ENCODE results near the gene PSMG3.
A peak's percentile ranks its signal among the peaks of the same experiment; 100 is the strongest.

Gene PSMG3, protein sequence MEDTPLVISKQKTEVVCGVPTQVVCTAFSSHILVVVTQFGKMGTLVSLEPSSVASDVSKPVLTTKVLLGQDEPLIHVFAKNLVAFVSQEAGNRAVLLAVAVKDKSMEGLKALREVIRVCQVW

DNA sequence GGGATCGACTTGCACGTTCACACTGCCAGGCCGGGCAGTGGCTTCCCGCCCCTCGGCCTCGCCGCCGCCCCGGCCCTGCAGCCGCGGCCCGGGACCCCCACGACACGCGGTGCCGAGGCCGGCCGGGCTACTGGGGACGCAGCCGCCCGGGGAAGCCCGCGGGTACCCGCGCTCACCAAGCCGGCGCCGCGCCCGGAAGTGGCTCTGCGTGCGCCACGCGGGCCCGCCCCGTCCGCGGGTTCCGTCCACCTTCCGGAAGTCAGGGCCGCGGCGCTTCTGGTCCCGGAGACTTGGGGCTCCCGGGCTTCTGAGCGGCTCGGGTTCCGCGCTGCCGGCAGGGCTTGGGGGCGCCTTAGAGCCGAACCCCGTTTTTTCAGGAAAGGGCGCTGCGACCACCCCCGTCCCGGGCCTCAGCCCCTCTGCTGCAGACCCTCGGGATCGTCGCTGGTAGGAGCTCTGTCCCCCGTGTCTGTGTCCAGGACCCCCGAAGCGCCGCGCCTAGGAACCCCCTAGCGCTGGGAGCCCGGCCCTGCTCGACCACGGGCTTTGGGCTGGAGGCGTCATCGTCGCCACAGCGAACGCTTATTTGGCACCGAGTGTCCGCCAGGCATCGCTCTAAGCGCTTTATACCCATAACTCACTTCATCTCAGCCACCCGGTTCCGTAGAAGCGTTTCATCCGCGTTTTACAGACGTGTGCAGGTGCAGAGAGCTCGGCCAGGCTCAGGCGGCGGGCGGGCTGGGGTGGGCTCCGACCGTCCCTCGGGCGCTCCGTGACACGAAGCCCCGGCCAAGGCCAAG lies at the start of gene PSMG3:
TSS of gene PSMG3 (minus strand) at position 200 of the 800 bp plus-strand sequence. CDS start 693 bp downstream, outside the sequence.
- peak; percentile 97 for DNase-seq (ENCODE audit: low spot score)

DNA sequence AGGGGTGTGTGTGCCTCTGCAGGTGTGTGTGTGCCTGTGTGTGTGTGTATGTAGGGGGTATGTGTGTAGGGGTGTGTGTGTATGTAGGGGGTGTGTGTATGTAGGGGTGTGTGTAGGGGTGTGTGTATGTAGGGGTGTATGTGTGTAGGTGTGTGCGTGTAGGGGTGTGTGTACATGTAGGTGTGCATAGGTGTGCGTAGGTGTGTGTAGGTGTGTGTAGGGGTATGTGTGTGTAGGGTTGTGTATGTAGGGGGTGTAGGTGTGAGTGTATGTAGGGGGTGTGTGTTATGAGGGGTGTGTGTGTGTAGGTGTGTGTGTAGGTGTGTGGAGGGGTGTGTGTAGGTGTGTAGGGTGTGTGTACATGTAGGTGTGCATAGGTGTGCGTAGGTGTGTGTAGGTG lies 48.6 kb upstream of the PSMG3 start:
- no peak for DNase-seq (ENCODE audit: low spot score)

DNA sequence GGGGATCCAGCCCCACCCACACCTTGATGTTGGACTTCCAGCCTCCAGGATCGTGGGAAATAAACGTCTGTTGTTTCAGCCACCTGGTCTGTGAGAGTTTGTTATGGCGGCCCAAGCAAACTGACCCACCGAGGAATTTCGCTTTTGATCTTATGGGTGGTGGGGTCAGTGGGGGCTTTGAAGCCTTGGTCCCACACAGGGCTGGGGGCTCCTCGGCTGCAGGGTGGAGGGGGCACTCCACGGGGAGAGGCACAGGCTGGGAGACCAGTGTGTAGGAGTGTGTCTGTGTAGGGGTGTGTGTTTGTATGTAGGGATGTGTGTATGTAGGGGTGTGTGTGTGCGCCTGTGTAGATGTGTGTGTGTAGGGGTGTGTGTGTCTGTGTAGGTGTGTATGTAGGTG lies 48.1 kb upstream of the PSMG3 start:
- DNase-seq (ENCODE audit: low spot score): no peak

DNA sequence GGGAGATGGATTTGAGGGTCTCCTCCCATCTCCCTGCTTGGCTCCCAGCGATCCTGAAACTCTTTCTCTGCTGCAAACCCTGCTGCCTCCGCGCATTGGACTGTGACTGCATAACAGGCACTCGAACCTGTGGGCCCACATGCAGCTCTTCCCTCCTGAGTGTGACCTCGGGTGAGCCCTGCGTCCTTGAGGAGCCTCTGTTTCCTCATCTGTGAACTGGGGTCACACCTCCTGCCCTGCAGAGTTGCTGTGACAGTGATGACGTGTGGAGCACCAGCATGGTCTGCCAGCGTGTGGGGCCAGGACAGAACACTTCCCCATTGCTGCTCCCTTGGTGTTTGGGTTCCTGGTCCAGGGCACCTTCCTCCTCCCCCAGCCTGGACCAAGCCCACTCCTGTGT lies 46.9 kb upstream of the PSMG3 start:
- no peak for DNase-seq (ENCODE audit: low spot score)

DNA sequence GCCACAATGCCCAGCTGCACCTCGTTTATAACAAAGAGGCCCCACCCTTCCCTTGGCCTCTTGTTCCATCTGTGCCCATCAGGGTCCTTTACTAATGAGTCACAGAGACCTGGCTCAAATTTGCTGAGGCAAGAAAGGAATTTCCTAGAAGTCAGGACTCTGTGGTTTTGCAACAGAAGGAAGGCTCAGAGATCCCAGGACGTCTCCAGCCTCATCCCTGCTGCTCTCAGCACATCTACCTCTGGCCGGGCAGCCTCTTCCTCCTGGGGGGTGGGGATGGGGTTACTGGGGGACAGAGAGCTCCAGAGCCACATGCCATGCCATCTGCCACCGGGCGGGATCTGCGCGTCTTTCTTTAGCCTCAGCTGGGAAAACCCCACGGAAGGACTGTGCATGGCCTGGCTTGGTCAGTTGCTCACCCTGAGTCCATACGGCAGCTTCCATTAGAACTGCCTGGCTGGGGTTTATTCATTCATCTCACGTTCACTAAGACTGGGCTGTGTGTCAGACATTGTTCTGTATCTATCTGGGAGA lies 41.9 kb upstream of the PSMG3 start:
- no peak for DNase-seq (ENCODE audit: low spot score)

DNA sequence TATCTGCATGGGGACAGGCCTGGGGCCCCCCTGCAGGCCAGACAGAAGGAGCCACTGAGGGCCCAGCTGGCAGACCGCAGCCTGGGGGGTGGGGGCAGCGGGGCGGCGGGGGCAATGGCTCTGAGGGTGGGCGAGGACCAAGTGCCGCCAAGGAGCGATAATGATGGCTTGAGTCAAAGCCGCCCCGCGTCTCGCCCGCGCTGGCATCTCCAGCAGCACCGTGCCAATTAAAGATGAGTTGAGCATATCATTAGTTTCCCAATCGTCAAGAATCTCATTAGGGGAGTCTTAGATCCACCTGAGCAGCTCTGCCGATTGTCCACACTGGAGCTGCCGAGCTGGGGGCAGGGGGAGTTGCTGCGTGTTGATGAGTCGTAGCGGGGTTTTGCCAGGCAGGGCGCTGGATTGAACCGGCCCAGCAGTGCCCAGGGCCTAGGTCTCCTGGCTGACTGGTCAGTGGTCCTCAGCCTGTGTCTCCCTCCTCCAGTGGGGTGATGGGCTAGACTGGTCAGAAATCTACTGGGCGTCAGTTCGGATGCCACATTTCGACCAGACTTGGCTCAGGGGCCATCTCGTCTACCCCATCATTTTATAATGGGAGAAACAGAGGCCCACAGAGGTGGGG lies 41.0 kb upstream of the PSMG3 start:
- DNase-seq (ENCODE audit: low spot score): no peak

DNA sequence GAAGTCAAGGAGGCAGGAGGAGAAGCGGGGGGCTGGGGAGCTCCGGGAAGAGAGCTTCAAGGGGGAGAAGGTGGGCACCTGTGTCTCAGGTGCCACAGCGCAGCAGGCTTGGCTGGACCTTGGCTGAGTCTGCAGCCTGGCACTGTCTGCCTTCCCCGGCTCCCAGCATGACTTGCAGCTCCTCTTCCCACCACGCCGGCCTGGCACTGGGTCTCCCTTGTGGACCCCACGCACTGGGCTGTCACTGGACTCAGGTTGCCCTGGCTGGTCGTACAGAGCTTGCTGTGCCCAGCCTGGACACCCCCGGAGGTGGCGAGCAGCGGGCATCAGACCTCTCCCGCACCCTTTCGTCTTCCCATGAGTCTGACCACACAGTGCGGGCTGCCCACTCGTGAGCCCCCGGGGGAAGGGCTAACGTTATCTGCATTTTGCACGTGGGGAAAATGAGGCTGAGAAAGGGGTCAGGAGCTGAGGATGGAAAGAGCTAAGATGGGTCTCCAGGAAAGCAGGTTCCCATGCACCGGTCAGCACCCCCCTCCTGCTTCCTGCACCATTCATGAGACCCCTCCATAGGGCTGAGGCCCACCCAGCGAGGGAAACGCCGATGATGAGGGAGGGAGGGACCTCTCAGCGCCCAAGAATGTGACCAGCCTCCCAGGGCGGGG lies 40.3 kb upstream of the PSMG3 start:
- no peak for DNase-seq (ENCODE audit: low spot score)

DNA sequence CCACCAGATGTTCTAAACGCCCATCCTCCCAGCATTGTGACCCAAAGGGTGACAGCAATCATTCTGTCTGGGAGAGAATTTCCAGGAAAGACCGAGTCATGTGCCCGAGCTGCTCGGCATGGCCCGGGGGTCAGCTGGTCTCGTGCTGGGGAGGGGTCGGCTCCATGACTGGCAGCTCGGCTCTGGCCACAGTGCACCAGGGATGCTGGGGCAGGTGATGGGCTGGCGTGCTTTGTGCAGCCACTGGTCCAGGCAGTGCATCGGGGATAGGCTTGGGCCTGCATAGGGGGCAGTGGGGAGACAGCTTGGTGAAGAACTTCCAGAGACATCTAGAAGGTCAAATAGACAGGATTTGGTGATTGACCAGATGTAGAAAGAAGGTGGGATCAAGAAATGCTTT lies 39.2 kb upstream of the PSMG3 start:
- DNase-seq (ENCODE audit: low spot score): peak; percentile 12

DNA sequence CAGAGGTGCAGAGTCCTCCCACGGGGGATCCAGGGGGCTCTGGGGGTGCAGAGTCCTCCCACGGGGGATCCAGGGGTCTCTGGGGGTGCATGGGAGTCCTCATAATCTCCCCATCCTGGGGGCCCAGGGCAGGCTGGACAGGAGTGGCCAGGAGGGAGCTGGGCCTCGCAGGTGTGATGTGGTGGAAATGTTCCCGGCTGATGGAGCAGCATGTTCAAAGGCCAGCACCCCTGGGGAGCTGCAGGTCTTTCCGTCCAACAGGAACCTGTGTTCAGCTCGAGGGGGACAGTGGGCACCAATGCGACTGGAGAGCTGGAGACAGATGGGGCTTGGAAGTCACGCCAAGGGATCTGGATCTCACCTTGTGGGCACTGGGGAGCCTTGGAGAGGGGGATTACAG lies 38.5 kb upstream of the PSMG3 start:
- DNase-seq (ENCODE audit: low spot score): no peak

DNA sequence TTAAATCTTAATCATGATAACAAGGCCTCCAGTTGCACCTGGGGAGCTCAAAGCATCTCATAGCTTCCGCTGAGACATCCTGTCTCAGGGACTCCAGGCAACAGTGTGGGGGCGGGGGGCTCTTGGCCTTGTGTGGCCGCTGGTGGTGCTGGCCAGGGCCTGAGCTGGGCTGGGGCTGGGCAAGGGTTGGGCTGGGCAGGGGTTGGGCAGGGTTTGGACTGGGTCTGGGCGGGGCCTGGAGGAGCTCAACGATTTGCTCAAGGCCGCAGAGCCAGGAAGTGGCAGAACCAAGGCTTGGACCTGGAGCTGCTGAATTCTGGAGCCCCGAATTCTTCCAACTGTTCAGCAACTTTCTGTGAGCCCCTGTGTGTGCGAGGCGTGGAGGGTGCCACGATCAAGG lies 37.9 kb upstream of the PSMG3 start:
- DNase-seq (ENCODE audit: low spot score): peak; percentile 76

DNA sequence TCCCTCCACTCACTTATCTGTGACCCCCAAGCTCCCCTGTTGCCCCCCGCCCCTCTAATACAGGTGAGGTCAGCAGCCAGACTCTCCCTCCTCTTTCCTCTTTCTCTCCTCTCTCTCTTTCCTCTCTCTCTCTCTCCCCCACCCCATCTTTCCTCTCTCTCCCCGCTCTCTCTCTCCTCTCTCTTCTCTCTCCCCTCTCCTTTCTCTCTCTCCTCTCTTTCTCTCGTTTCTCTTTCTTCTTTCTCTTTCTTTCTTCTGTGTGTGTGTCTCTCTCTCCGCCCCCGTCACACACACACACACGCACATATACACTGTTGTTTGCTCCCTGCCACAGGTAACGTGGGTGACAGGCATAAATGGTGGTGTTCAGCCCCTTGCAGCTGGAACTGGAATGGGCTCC lies 37.2 kb upstream of the PSMG3 start:
- DNase-seq (ENCODE audit: low spot score): no peak

DNA sequence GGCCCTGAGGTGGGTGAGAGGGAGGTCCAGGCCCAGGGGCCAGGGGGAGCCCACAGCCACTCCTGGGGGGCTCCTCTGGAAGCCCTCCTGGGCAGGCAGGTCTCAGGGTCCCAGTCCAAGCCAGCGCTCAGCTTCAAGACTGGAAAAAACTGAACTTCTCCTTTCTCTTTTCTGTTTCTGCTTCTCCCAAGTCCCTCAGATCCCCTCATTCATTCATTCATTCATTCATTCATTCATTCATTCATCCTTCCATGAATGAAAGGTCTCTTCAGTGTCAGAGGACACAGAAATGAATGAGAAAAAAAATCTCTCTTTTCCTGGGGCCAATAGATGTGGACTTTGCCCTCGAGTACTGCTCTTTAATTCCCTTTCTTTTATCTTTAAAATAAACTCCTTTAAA lies 34.6 kb upstream of the PSMG3 start:
- peak; percentile 7 for DNase-seq (ENCODE audit: low spot score)

DNA sequence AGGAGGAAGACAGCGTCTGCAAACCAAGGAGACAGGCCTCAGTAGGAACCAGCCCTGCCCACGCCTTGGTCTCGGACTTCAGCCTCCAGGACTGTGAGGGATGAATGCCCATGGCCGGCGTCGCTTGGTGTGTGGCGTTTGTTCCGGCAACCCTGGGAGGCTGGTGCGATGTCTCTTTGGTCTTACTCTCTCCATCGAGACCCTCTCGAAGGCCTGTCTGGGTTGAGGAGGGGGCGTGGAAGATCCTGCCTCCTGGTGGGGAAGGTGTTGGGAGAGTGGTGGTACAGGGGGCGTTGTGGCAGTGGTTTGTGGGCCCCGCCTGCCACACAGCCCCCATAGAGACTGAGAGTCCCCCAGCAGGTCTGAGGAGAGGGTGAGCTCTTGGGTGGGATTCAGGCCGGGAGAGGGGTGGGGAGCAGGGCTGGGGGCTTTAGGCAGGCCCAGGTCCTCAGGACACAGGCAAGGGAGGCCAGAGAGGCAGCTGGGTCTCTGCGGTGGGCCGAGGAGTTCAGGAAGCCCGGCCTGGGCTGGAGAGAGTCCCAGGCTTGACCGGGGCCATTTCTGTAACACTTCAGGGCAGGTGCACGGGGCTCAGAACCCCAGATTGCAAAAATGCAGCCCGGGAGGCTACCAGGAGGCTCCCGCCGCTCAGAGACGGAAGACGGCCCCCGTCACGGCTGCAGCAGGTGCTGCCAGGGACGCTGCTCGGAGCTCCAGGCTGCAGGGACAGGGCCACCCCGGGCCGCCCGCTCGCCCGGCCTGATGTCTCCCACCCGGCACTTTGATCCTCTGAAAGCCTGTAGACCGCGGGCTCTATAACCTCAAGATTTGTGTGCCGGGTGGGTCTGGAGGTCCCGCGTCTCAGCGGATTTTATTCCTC lies 33.8 kb upstream of the PSMG3 start:
- no peak for DNase-seq (ENCODE audit: low spot score)

DNA sequence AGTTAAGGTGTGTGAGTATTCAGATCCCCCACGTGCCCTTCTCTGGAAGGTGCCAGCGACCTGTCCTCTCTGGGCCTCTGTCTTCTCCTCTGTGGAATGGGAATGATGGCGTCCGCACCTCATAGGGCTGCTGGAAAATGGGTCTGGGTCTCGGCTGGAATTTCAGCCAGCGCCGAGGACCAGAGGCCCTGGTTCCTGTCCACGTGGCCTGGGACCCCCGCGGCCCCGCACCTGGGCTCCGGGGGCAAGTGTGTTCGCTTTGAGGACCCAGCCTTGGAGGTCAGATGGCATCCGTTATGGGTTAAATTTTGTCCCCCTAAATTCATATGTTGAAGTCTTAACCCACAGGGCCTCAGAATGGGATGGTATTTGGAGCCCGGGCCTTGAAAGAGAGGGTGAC lies 32.6 kb upstream of the PSMG3 start:
- DNase-seq (ENCODE audit: low spot score): no peak

DNA sequence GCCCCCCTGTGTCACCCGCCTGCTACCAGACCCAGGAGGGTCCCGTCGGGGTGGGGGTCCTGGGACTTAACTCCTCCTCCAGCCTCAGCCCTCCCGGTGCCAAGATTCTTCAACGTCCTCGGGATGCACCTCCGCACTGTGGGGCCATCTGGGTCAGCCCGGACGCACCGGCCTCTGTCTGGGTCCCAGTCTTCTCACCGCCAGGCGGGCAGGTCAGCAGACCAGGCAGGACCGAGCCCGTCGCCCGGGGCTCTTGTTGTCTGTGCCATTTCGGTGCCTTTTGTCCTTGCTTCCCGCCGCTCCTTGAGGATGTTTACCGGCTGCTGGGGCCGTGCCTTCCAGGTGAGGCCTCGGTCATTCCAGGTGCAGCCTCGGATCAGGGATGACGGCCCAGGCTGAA lies 32.1 kb upstream of the PSMG3 start:
- no peak for DNase-seq (ENCODE audit: low spot score)

DNA sequence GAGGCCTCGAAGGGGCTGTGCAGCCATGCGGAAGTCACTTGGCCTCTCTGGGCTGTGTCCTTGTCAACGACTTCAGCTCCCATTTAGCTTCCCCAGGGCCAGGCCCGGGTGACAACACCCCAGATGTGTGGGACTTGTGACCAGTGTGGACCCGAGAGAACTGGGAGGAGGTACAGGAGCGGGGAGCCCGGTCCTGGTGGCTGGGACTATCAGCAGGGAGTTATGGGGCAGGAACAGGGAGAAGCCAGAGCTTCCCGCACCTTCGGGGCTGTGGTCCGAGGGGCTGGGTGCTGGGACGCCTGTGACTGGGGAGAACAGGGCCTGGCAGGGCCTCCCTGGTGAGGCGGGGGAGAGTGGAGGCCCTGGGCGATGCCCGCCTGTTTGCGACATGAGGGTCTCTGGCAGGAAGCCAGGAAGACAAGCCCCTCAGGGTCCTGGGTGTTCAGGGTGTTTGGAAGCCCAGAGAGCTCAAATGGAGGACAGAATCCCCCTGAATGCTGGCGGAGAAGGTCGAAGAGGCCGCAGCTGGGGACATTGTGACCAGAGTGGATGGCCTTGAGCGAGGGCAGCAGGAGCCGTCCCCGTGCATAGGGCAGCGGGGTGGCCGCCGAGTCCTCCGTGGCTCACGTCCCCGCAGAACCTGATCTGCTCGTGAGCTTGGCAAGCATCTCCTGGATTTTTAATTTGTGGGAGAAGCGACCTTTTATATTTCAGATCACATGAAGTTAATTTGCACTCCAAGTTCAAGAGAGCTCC lies 30.0 kb upstream of the PSMG3 start:
- DNase-seq (ENCODE audit: low spot score): no peak

DNA sequence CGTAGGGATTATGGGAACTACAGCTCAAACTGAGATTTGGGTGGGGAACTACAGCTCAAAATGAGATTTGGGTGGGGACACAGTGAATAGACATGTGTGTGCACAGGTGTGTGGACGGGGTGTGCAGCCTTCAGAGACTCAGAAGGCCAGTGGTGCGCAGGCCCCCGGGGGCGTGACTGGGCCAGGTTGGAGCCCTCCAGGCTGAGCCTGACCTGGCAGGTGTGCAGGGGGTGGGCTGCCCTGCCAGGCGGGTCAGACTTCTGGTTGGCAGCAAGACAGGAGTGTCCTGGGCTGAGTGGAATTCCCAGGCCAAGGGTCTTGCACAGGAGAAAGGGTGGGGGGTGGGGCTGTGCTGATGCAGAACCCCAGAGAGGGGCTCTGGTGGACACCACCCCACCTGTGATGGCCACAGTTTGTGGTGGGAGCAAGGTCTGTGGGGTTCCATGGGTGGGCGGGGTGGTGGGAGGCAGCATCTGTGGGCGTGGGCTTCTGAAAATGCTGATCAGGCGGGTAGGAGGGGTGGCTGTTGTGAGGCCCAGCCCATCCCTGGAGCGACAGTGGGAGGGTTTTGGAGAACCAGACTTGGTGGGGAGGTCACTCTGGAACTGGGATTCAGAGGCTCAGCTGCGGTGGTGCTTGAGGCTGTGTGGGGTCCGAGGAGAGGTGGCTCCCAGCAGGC lies 29.3 kb upstream of the PSMG3 start:
- DNase-seq (ENCODE audit: low spot score): no peak

DNA sequence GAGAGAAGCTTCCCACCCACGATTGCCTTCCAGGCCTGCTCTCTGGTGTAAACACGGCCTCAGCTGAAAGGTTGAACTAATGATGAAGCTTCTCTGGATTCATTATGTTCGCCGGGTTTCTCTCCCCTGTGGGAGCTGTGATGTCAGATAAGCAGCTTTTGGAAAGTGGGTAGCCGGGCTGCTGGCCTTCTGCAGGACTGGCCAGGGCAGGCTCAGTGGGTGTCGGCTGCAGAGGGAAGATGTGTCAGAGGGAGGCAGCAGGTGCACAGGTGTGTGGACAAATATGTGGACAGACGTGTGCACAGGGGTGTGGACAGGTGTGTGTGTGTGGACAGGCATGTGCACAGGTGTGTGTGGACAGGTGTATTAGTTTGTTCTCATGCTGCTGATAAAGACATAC lies 28.5 kb upstream of the PSMG3 start:
- no peak for DNase-seq (ENCODE audit: low spot score)

DNA sequence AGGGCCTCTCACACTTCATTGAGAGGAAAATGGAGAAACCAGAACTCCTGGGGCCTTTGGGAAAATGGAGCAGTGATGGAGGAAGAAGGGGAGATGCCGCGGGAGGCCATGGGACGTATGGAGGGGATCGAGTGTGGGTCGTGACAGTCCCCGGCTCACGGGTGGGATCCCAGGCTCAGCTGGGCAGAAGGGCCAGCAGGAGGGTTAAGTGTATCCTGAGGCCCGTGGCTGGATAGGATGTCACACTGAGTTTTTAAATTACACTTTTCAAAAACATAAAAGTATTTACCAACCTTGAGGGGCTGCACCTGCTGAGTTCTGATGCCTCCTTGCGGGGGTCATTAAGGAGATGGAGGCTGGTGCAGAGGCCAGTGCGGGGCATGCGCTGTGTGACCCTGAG lies 28.0 kb upstream of the PSMG3 start:
- DNase-seq (ENCODE audit: low spot score): no peak

DNA sequence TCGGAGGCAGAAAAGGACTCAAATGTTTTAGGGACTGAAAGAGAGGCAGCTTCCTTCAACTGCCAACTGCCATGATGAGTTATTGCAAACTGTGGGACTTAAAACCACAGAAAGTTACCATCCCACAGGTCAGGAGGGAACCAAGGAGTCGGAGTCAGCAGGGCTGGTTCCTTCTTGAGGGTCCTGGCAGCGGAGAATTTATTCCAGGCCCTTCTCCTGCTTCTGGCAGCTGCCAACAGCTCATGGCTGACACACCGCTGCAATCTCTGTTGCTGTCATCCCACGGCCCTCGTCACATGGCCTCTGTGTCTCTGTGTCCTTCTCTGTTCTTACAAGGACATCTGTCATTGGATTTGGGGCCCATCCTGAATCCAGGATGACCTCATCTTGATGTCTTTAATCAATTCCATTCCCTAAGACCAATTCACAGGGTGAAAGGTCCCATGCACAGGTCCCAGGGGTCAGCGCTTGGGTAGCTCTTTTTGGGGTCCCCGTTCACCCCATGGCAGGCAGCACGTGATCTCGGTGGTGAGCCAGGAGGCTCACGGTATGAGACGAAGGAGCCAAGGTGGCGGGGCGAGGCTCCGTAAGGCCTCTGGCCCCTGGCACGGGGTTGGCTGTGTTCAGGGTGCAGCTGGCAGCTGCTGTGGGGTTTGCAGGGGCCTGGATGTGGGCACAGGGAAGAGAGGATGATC lies 27.4 kb upstream of the PSMG3 start:
- no peak for DNase-seq (ENCODE audit: low spot score)
